Testis (tissue), 2 donors: Measurements from ENCODE around the gene SYNM.

ENCODE experiments used
- POLR2A ChIP-seq: fragments of 450-650 bp; IDR thresholded peaks from one replicate; pipeline ENCODE4 v1.6.1; 2017; ENCODE audit warnings: antibody characterized with exemption, mild to moderate bottlenecking, moderate library complexity
- TF ChIP-seq, protein P1 (sequence below), 3 experiments: fragments of 450-650 bp in 2 of 3; fragments of 200-600 bp in 1 of 3; sonication (generic) in 1 of 3; IDR thresholded peaks; one replicate each; pipeline ENCODE4 v1.5.1; 2016 to 2019; ENCODE audit warnings: antibody characterized with exemption in 3 of 3, mild to moderate bottlenecking in 2 of 3, moderate library complexity in 1 of 3

DNA sequence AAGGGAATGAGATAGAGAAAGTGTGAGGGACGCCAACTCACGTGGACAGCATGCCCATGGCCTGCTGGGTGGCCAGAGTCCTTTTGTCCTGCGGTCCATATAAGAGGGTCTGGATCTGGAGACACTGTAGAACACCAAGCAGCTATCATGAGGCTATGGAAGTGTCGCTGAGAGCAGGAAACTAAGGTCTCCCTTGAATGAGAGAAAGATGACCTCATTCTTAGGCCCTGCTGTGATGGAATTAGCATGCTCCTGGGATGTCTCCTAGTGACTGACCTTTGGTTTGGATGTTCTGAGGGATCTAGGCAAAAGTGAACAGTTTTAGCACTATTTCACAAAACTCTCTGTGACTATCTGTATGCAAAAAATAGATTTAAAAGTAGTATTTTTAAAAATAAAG lies 34.4 kb downstream of the SYNM start:
- TF ChIP-seq, protein P1, sequence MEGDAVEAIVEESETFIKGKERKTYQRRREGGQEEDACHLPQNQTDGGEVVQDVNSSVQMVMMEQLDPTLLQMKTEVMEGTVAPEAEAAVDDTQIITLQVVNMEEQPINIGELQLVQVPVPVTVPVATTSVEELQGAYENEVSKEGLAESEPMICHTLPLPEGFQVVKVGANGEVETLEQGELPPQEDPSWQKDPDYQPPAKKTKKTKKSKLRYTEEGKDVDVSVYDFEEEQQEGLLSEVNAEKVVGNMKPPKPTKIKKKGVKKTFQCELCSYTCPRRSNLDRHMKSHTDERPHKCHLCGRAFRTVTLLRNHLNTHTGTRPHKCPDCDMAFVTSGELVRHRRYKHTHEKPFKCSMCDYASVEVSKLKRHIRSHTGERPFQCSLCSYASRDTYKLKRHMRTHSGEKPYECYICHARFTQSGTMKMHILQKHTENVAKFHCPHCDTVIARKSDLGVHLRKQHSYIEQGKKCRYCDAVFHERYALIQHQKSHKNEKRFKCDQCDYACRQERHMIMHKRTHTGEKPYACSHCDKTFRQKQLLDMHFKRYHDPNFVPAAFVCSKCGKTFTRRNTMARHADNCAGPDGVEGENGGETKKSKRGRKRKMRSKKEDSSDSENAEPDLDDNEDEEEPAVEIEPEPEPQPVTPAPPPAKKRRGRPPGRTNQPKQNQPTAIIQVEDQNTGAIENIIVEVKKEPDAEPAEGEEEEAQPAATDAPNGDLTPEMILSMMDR (IDR thresholded peaks at IDR 0.05), result no peak
- TF ChIP-seq POLR2A, result no peak
